Adrenal gland (tissue), 12 donors: ENCODE results near the gene SINHCAF. TPM values are rescaled to one million over a fixed set of nuclear protein-coding genes. Genes with fewer than 3 reads are reported as not detected.
A peak's percentile ranks its signal among the peaks of the same experiment; 100 is the strongest.

Experiments
- DNase-seq, 7 donors: peaks; one replicate each; pipeline ENCODE4 v3.0.0-alpha.2; 2019 to 2020
- H3K27ac ChIP-seq, 5 donors: fragments of 200-600 bp; sonication (generic) in 4 of 5; 1 replicate in 3 of 5; 2 replicates in 2 of 5; pipeline versions ENCODE4 v1.5.1 to v1.8.0; 2016 to 2020; ENCODE audit warnings: mild to moderate bottlenecking in 1 of 5
- H3K27me3 ChIP-seq: fragments of 200-600 bp; 2 replicates; pipeline ENCODE4 v1.8.0; 2021
- H3K36me3 ChIP-seq, 2 donors: fragments of 200-600 bp; replicated peaks in 1 of 2; 1 replicate in 1 of 2; 2 replicates in 1 of 2; pipeline versions ENCODE4 v1.5.1 to v1.8.0; 2018 to 2022
- H3K4me1 ChIP-seq, 2 donors: fragments of 200-600 bp; replicated peaks in 1 of 2; 1 replicate in 1 of 2; 2 replicates in 1 of 2; pipeline versions ENCODE4 v1.5.1 to v1.8.0; 2018 to 2021
- H3K4me3 ChIP-seq, 4 donors: fragments of 200-600 bp; sonication (generic) in 3 of 4; one replicate each; pipeline ENCODE4 v1.5.1; 2016 to 2018
- H3K9me3 ChIP-seq, 3 donors: fragments of 200-600 bp; sonication (generic) in 1 of 3; replicated peaks in 1 of 3; 1 replicate in 2 of 3; 2 replicates in 1 of 3; pipeline versions ENCODE4 v1.5.1 to v1.8.0; 2016 to 2021
- POLR2A ChIP-seq, 2 donors: fragments of 450-650 bp; IDR thresholded peaks; one replicate each; pipeline ENCODE4 v1.6.1; 2017; ENCODE audit warnings: antibody characterized with exemption in 2 of 2, mild to moderate bottlenecking in 2 of 2, moderate library complexity in 1 of 2
- WGBS, 4 donors: extraction: QIAGEN DNeasy Blood & Tissue Kit in 2 of 4; methylation state at CpG; one replicate each; pipeline versions ENCODE4 v1.1.5 to v1.1.7; 2013 to 2017; 5-methylcytosine and 5-hydroxymethylcytosine counted together
- intact Hi-C, 2 donors: fragments of 100-400 bp; cut with DNase I; formaldehyde crosslinking; loops; one replicate each; pipeline versions ENCODE4 v1.14.1 to v1.15.0; 2022 to 2023
- polyA plus RNA-seq, 3 donors: library from polyadenylated mRNA; stranded (reverse); fragments of 200-250 nt in 2 of 3; fragments of 350-450 nt in 1 of 3; fragmentation: Illumina TruSeq in 1 of 3; extraction: RNeasy Lipid Tissue Mini Kit (QIAGEN cat#74804) in 1 of 3; gene quantifications; one replicate each; pipeline ENCODE4 v1.2.3, GENCODE V29; 2013 to 2014
- total RNA-seq, 9 donors: library from RNA; depleted of rRNA in 4 of 9; stranded (reverse); fragments of >200 nt in 4 of 9; fragments of 120-200 nt in 1 of 9; fragmentation: NEBNext Ultra II Directional in 1 of 9; extraction: Animal tissue kit (Norgen Biotek cat#: 25700) in 1 of 9; gene quantifications; one replicate each; pipeline versions ENCODE4 v1.1.0 to v1.2.4, GENCODE V29; 2013 to 2023
- TF ChIP-seq, protein P1 (sequence below), 6 experiments: fragments of 450-650 bp in 4 of 6; fragments of 200-600 bp in 2 of 6; sonication (generic) in 1 of 6; IDR thresholded peaks; 1 replicate in 5 of 6; 2 replicates in 1 of 6; pipeline versions ENCODE4 v1.5.1 to v1.8.0; 2016 to 2021; ENCODE audit warnings: antibody characterized with exemption in 6 of 6, mild to moderate bottlenecking in 2 of 6, moderate library complexity in 1 of 6
- donor health status: healthy with polysubstance abuse.
- donor health status: Bipolar disorder and iron deficiency.
- donor health status: DM: yes; HTN: yes; CAD: no.
- donor health status: DM: no; HTN: no; CAD: no.
- donor health status: DM: no; HTN: no; CAD: no.
- donor health status: DM: yes; HTN: yes; CAD: no.

Gene SINHCAF
- total and polyA plus RNA-seq, 12 donors, result 12.5 to 69.4 (median 27.1) TPM

DNA sequence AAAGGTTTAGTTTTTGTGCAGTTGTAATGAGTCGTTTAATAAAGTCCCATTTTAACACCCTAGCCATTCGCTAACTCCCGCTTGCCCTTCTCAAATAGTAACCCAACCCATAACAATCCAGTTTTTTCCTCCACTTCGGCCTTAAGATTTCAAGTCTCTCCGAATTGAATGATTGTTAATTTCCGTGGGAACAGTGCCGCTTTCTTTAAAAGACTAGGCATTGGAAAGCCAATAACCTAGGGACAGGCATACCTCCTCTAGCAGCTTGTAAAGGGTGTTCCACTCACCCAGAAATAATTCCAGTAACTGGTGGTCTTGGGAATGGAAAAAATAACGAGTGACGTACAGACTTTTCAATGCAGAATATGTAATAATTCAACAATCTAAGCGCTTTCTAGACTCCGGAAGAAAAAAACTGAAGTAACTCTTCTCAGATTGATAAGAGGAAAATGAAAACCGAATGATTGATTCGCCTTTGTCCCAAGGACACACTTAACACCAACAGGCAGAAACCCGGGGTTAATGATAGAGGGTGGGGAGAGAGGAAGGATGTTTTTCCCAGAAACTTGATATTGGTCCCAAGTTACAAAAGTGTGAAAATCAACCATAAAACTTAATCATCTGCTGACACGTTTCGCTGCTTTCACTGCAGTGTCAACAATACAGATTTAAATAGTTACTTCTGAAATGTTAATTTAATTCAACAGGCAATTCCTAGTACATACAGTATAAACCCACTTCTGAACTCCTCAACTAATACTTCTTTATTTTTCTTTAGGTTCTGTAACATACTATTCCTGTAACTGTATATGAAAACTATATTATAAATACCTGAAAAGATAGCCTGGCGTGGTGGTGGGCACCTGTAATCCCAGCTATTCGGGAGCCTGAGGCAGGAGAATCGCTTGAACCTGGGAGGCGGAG, 1.0 kb upstream of the SINHCAF start:
- intact Hi-C loops, result no loop called here
- no peak for DNase-seq
- no peak for TF ChIP-seq POLR2A (IDR thresholded peaks at IDR 0.05)
- TF ChIP-seq, protein P1, sequence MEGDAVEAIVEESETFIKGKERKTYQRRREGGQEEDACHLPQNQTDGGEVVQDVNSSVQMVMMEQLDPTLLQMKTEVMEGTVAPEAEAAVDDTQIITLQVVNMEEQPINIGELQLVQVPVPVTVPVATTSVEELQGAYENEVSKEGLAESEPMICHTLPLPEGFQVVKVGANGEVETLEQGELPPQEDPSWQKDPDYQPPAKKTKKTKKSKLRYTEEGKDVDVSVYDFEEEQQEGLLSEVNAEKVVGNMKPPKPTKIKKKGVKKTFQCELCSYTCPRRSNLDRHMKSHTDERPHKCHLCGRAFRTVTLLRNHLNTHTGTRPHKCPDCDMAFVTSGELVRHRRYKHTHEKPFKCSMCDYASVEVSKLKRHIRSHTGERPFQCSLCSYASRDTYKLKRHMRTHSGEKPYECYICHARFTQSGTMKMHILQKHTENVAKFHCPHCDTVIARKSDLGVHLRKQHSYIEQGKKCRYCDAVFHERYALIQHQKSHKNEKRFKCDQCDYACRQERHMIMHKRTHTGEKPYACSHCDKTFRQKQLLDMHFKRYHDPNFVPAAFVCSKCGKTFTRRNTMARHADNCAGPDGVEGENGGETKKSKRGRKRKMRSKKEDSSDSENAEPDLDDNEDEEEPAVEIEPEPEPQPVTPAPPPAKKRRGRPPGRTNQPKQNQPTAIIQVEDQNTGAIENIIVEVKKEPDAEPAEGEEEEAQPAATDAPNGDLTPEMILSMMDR (IDR thresholded peaks at IDR 0.05), result no peak
- WGBS, 4 donors, result 29 to 35% (median 32%) methylated on average over 20 of the region's 20 CpGs
- Histone ChIP-seq H3K4me1 (peaks cover 10 to 21% of the 10 kb centered on the region in 2 donors), H3K4me3 (peak overlapping the region in 2 of 4 donors; percentile 78 to 80), H3K27me3 (no peaks in the 10 kb centered on the region), H3K36me3 (no peaks in the 10 kb centered on the region), H3K27ac (peak overlapping the region in 4 of 5 donors; percentile 57 to 96 (median 90)), H3K9me3 (no peaks in the 10 kb centered on the region)

- Histone ChIP-seq H3K27ac (peak overlapping the region; percentile 75 to 96 (median 87)), H3K27me3 (no peaks in the 10 kb centered on the region), H3K36me3 (no peaks in the 10 kb centered on the region), H3K4me1 (peaks cover 10 to 35% of the 10 kb centered on the region in 2 donors), H3K4me3 (peak overlapping the region; percentile 18 to 80 (median 78)), H3K9me3 (no peaks in the 10 kb centered on the region)
- TF ChIP-seq, protein P1 (IDR thresholded peaks at IDR 0.05), result no peak
- no peak for TF ChIP-seq POLR2A (IDR thresholded peaks at IDR 0.05)
- peak in 5 of 7 donors; percentile 18 to 64 (median 46) for DNase-seq
- intact Hi-C loops, result no loop called here
- WGBS, 4 donors, result 0 to 2% (median 1%) methylated on average over 27 to 36 of the region's 36 CpGs
Observed at GRCh38 chr12:31325524-31325875, 450 bp downstream of the SINHCAF start.

DNA sequence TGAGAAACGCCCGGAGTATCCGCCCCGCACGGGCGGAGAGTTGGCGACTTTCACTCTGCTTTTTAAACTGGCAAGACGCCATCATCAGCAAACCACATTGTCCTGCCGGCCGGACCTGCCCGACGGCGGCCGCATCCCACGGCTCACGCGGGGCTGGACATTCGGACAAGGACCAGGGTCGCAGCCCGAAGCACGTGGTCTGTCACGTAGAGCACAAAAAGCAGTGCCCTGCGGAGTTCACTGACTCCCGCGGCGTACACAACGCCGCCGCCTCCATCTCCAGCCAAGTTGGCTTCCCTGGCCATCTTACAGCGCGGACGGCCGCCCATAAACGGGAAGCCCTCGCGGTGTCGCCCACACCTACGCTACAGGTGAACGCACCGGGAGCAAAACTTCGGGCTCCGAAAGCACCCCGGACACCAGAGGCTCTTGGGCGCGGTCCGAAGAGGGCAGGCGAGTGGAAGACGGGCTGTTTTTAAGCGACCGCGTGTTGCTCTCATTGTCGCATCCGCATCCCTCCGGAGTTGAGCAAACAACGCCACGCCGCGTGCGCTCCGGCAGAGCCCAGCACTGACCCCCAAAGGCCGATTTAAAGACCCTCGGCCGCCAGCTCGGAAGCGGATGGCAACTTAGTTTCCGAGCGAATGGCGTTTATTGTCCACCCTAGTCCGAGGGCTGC, 966 bp downstream of the SINHCAF start:
- peaks cover 10 to 40% of the 10 kb centered on the region in 2 donors for H3K4me1 ChIP-seq
- peak overlapping the region; percentile 18 to 80 (median 78) for H3K4me3 ChIP-seq
- intact Hi-C loops, result no loop called here
- H3K36me3 ChIP-seq, result no peaks in the 10 kb centered on the region
- H3K27ac ChIP-seq, result peak overlapping the region; percentile 75 to 96 (median 87)
- H3K27me3 ChIP-seq, result no peaks in the 10 kb centered on the region
- 0 to 2% (median 0%) methylated on average over 20 to 69 of the region's 69 CpGs; no CpG with 5 or more reads in 1 of the 4 donors for WGBS, 4 donors
- DNase-seq, result peak; percentile 42 to 79 (median 69)
- no peaks in the 10 kb centered on the region for H3K9me3 ChIP-seq
- TF ChIP-seq POLR2A (IDR thresholded peaks at IDR 0.05), result peak in 1 of 2 donors; percentile 51
- TF ChIP-seq, protein P1 (IDR thresholded peaks at IDR 0.05), result no peak
